Measurements from ENCODE around the gene ARHGAP25.
A peak's percentile ranks its signal among the peaks of the same experiment; 100 is the strongest.

Gene ARHGAP25

DNA sequence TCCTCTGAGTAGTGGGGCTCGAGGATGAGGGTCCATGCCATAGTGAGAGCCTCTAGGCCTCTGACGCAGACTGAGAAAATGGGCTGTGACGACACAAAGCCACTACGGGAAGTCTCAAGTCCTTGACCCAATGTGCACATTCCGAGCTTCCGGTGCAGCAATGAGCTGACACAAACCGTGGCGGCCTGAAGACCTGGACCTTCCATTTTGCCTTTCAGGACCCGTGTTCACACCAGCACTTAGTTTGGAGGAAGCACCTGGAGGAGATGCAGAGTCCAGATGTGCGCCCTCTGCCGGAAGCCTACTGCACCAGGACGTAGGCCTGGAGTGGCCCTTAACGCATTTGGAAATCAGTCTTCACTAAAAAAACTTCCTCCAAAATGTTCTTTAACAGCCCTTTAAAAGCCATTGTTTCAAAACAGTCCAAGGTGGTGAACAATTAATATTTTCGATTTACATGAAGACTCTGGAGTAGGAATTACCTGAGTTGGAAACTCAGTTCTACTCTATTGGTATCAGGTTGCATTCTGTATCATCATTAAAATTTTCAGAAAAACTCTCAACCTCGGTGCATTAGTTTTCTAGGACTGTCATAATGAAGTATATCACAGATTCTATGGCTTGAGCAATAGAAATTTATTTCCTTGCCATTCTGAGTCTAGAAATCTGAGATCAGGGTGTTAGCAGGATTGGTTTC, 102.7 kb downstream of the ARHGAP25 start:
- peak; percentile 58 for DNase-seq

DNA sequence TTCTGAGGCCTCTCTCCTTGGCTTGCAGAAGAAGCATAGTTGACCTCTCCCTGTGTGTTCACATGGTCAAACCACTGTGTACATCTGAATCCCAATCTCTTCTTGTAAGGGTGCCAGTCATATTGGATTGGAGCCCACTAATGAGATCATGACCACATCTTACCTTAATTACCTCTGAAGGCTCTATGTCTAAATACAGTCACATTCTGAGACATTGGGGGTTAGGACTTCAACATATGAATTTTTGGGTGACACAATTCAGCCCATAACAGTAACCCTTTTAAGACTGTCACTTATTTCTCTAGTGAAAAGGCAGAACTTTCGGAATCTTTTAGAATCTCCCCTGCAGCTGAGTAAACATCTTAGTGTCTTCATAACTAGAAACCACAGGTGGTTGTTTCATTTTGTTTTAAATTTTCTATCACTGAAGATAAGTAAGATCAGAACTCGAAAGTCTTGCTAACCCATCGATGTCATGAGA, 103.3 kb downstream of the ARHGAP25 start:
- peak; percentile 86 for DNase-seq

GRCh38 chr2:68838641-68839040, 104.0 kb downstream of the ARHGAP25 start:
- DNase-seq, result no peak

- DNase-seq, result peak; percentile 31
Measured at GRCh38 chr2:68839260-68839833, 104.7 kb downstream of the ARHGAP25 start.

DNA sequence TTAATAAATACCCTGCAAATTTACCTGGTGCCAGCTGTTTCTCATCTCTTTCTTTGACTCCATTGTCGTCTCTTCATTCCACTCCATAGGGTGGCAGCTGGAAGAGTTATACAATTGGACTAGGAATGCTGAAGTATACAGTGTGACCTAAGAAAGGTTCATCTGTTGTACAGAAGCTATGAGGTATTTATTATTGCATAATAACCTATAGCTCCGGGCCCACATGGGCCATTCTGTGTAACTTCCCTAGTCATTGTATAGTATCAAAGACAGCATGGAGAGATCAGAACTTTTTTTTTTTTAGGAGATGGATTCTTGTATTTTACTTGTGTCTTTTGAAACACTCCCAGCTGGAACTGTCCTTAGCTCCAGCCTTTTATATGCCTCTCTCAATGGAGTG, 110.4 kb downstream of the ARHGAP25 start:
- DNase-seq, result no peak

GRCh38 chr2:68846091-68846490, 111.5 kb downstream of the ARHGAP25 start:
- DNase-seq, result no peak

- no peak for DNase-seq
Measured at GRCh38 chr2:68847751-68848150, 113.1 kb downstream of the ARHGAP25 start.

- DNase-seq, result no peak
Measured at GRCh38 chr2:68849579-68850030, 115.0 kb downstream of the ARHGAP25 start.

DNA sequence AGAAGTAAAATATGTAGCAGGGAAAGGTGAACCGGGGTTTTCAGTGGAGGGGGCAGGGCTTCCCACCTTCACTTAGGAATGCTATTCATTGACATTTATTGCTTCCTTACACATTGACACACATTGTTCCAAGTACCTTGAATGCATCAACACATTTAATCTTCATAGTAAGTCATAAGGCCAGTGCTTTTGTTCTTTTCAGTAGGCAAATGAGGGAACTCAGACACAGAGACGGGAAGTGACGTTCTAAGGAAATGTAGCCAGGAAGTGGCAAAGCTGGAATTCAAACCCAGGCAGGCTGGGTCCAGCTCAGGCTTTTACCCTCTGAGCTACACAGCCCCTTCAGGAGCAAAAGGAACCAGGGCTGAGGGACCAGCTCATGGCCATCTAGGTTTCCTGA, 115.9 kb downstream of the ARHGAP25 start:
- no peak for DNase-seq

DNA sequence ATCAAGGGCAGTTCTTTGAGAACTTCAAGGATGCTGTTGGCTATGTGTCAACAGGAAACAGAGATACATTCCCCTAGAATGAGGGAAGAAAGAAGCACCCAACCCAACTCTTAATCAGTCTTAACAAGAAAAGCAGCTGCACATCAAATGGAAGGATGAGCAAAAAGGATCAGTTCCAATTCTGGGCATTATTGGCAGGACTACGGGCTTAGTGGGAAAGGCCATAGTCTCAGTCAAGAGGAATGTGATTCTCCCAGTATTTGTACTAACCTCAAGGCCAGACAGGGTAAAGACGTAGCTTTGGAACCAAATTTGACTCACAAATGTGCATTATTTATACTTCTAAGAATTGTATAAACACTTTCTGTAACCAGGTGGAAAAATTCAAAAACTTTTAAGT, 118.4 kb downstream of the ARHGAP25 start:
- no peak for DNase-seq

- DNase-seq, result no peak
Measured at GRCh38 chr2:68853915-68854314, 119.3 kb downstream of the ARHGAP25 start.

- DNase-seq, result no peak
Measured at GRCh38 chr2:68854476-68854875, 119.9 kb downstream of the ARHGAP25 start.

GRCh38 chr2:68855550-68855949, 120.9 kb downstream of the ARHGAP25 start:
- no peak for DNase-seq

DNA sequence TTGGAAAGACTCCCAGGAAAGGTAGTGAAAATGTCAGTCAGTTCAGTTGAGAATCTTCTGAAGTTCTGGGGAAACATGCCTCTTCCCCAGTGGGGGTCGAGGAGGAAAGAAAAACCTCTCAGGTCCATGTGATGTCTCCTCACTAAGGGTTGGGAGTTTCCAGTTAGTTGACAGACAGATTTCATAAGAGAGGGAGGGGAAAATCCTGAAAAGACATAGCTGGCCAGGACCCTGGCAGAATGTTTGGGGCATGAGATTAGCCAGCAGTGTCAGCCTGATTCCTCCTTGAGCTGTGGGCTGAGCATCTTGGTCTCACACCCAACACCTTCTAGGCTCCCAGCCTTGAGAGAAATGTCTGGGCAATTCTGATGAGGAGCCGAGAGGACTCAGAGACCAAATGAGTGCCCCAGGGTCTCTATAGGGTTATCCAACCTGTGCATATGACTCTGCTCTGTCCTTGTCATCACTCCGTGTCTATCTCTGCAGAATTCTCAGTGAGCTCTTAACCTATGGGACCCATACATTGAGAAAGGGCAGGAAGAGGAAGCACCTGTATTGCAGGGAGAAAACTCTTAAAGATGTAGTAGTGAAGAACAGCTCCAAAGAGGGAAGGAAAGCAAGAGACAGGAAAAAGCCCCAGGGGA, 122.7 kb downstream of the ARHGAP25 start:
- DNase-seq, result no peak

GRCh38 chr2:68857855-68858456, 123.3 kb downstream of the ARHGAP25 start:
- DNase-seq, result peak; percentile 31

DNA sequence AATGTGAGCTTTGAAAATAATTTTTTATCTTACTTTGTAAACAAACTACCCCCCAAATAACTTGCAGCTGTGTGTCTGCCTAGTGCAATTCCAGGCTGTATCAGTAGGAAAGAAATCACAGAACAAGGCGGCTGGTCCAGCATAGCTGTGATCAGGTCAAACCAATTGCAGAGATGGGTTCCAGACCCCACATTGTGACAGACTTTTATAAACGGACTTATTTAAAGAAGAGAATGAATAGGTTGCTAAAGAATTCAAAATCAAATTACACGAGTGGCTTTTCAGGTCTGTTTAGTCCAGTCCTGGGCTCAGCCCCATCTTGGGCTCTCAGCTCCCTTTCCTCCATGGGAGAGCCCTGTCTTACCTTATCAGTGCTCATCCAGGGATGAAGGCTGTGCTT, 125.5 kb downstream of the ARHGAP25 start:
- no peak for DNase-seq

- no peak for DNase-seq
Measured at GRCh38 chr2:68861330-68861729, 126.7 kb downstream of the ARHGAP25 start.

- no peak for DNase-seq
Measured at GRCh38 chr2:68862889-68863288, 128.3 kb downstream of the ARHGAP25 start.

- DNase-seq, result no peak
Measured at GRCh38 chr2:68863996-68864395, 129.4 kb downstream of the ARHGAP25 start.

DNA sequence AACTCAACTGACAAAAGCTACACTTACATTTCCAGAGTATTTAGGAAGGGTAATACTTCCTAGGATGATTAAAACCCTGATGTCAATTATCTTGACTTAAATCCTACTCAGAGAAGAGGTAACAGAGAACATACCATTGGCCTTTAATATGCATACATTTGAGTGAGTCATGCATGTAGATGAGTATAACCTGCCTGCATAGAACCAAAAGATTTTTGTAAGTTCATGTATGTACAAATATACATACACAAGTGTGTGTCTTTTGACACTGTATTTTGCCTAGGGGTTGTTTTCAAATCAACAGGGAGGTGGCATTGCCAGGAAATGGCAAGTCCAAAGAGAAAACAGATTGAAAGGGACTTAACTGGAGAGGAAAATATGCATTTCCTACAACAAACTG, 130.5 kb downstream of the ARHGAP25 start:
- DNase-seq, result no peak

- no peak for DNase-seq
Measured at GRCh38 chr2:68870215-68870614, 135.6 kb downstream of the ARHGAP25 start.

DNA sequence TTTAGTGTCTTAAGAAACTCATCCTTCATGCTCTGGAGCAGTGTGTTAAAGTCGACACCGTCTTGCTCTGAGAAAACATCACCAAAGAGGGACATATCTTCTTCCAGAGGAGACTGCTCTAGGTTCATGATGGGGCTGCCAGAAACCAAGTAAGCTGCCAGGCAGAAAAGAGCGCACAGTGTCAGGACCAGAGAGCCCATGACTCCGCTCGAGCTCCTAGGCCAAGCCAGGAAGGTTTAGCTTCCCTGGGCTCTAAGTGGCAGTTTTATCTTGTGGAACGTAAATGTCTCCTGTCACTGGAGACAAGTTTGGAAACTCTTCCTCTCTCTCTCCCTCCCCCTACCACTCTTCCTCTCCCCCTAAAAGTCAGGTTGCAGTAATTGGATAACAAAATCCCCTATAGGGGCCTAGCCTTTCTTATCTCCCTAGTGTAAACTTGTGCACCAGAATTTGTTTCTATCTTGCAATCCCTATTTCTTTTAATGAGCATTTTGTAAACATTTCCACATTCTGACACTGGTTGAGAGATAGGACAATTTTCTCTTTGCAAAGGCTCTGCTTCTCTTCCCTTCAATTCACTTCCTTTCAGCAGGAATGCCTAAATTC, 136.7 kb downstream of the ARHGAP25 start, which contains the start of gene BMP10:
Gene BMP10, minus strand, starts transcription at position 239 of the 606 bp plus-strand sequence. Its CDS starts 39 bp downstream, at position 200.
- no peak for DNase-seq
